Retina (tissue), 1 donor: ENCODE measurements around the gene COPS9.

ENCODE experiments used
- DNase-seq: peaks from one replicate; pipeline ENCODE4 v3.0.0-alpha.2; 2016

The COPS9 gene

GRCh38 chr2:240132651-240132980 is 3.5 kb downstream of the COPS9 start:
- no peak for DNase-seq

- no peak for DNase-seq
Measured at GRCh38 chr2:240131941-240132650, 4.0 kb downstream of the COPS9 start.

- DNase-seq, result no peak
Measured at GRCh38 chr2:240131296-240131695, 4.8 kb downstream of the COPS9 start.

- no peak for DNase-seq
Measured at GRCh38 chr2:240130393-240131195, 5.5 kb downstream of the COPS9 start.

GRCh38 chr2:240129731-240130392 is 6.2 kb downstream of the COPS9 start:
- no peak for DNase-seq

- DNase-seq, result no peak
Measured at GRCh38 chr2:240129311-240129710, 6.8 kb downstream of the COPS9 start.

GRCh38 chr2:240128608-240129145 is 7.4 kb downstream of the COPS9 start:
- no peak for DNase-seq

- DNase-seq, result no peak
Measured at GRCh38 chr2:240127911-240128607, 8.0 kb downstream of the COPS9 start.

- DNase-seq, result no peak
Measured at GRCh38 chr2:240127191-240127750, 8.8 kb downstream of the COPS9 start.

GRCh38 chr2:240126731-240127130 is 9.4 kb downstream of the COPS9 start:
- DNase-seq, result no peak

GRCh38 chr2:240125742-240126141 is 10.4 kb downstream of the COPS9 start:
- DNase-seq, result no peak

- no peak for DNase-seq
Measured at GRCh38 chr2:240124651-240125030, 11.5 kb downstream of the COPS9 start.

GRCh38 chr2:240123821-240124650 is 12.1 kb downstream of the COPS9 start:
- DNase-seq, result no peak

- no peak for DNase-seq
Measured at GRCh38 chr2:240121675-240122074, 14.4 kb downstream of the COPS9 start.

- no peak for DNase-seq
Measured at GRCh38 chr2:240121190-240121589, 14.9 kb downstream of the COPS9 start.

GRCh38 chr2:240114233-240114632 is 21.9 kb downstream of the COPS9 start:
- DNase-seq, result no peak

- DNase-seq, result no peak
Measured at GRCh38 chr2:240112914-240113690, 23.0 kb downstream of the COPS9 start.

- peak; percentile 4 for DNase-seq
Measured at GRCh38 chr2:240111253-240111652, 24.9 kb downstream of the COPS9 start.

- DNase-seq, result no peak
Measured at GRCh38 chr2:240109386-240109785, 26.7 kb downstream of the COPS9 start.

GRCh38 chr2:240107477-240107796 is 28.7 kb downstream of the COPS9 start:
- DNase-seq, result peak; percentile 4
